HG03045 (cell line): ENCODE results near the gene ZBTB24.

Experiments used
- ATAC-seq: cut with Tn5 transposase; IDR thresholded peaks from one replicate; pipeline ENCODE4 v1.9.1; 2021; ENCODE audit warnings: mild to moderate bottlenecking, moderate library complexity; ENCODE audit not compliant: unreplicated experiment

The ZBTB24 gene

GRCh38 chr6:109503327-109504224 is 20.6 kb upstream of the ZBTB24 start:
- ATAC-seq: no peak

- no peak for ATAC-seq
Observed at GRCh38 chr6:109498936-109499335, 15.9 kb upstream of the ZBTB24 start.

GRCh38 chr6:109498052-109498451 is 15.0 kb upstream of the ZBTB24 start:
- no peak for ATAC-seq

GRCh38 chr6:109496036-109496772 is 13.2 kb upstream of the ZBTB24 start:
- ATAC-seq: no peak

- ATAC-seq: no peak
Observed at GRCh38 chr6:109493865-109494264, 10.8 kb upstream of the ZBTB24 start.

- ATAC-seq: no peak
Observed at GRCh38 chr6:109491207-109491938, 8.4 kb upstream of the ZBTB24 start.

- no peak for ATAC-seq
Observed at GRCh38 chr6:109490713-109491112, 7.7 kb upstream of the ZBTB24 start.

GRCh38 chr6:109488001-109488400 is 5.0 kb upstream of the ZBTB24 start:
- ATAC-seq: no peak

- no peak for ATAC-seq
Observed at GRCh38 chr6:109486068-109486467, 3.0 kb upstream of the ZBTB24 start.

GRCh38 chr6:109485266-109485935 is 2.4 kb upstream of the ZBTB24 start:
- no peak for ATAC-seq

- no peak for ATAC-seq
Observed at GRCh38 chr6:109484122-109484521, 1.1 kb upstream of the ZBTB24 start.

- ATAC-seq: peak; percentile 8
Observed at GRCh38 chr6:109483735-109484057, 677 bp upstream of the ZBTB24 start.

GRCh38 chr6:109480993-109481480 is 2.0 kb downstream of the ZBTB24 start:
- no peak for ATAC-seq

GRCh38 chr6:109478841-109479624 is 4.0 kb downstream of the ZBTB24 start:
- no peak for ATAC-seq

- ATAC-seq: no peak
Observed at GRCh38 chr6:109478222-109478805, 4.7 kb downstream of the ZBTB24 start.

- ATAC-seq: no peak
Observed at GRCh38 chr6:109477725-109478124, 5.3 kb downstream of the ZBTB24 start.

- no peak for ATAC-seq
Observed at GRCh38 chr6:109477184-109477583, 5.8 kb downstream of the ZBTB24 start.

- ATAC-seq: no peak
Observed at GRCh38 chr6:109475625-109476024, 7.4 kb downstream of the ZBTB24 start.

- ATAC-seq: no peak
Observed at GRCh38 chr6:109474995-109475394, 8.0 kb downstream of the ZBTB24 start.

GRCh38 chr6:109473120-109473519 is 9.9 kb downstream of the ZBTB24 start:
- no peak for ATAC-seq
